Measurements from ENCODE around the gene IBTK.

IBTK gene

GRCh38 chr6:82270881-82271635, 23.5 kb upstream of the IBTK start:
- TF ChIP-seq, protein P1, sequence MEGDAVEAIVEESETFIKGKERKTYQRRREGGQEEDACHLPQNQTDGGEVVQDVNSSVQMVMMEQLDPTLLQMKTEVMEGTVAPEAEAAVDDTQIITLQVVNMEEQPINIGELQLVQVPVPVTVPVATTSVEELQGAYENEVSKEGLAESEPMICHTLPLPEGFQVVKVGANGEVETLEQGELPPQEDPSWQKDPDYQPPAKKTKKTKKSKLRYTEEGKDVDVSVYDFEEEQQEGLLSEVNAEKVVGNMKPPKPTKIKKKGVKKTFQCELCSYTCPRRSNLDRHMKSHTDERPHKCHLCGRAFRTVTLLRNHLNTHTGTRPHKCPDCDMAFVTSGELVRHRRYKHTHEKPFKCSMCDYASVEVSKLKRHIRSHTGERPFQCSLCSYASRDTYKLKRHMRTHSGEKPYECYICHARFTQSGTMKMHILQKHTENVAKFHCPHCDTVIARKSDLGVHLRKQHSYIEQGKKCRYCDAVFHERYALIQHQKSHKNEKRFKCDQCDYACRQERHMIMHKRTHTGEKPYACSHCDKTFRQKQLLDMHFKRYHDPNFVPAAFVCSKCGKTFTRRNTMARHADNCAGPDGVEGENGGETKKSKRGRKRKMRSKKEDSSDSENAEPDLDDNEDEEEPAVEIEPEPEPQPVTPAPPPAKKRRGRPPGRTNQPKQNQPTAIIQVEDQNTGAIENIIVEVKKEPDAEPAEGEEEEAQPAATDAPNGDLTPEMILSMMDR (IDR thresholded peaks at IDR 0.05; ENCODE audit: low read depth, low read length, missing control alignments), result peak; percentile 39
- DNase-seq (ENCODE audit: low read depth), result no peak
- in situ Hi-C loops (cut with HindIII; ENCODE audit: low sequenced_read_pairs), result no loop called here
- no peak overlapping the region for H3K4me3 ChIP-seq (ENCODE audit: low read depth, low read length)

- in situ Hi-C loops (cut with HindIII; ENCODE audit: low sequenced_read_pairs), result no loop called here
- TF ChIP-seq, protein P1 (IDR thresholded peaks at IDR 0.05; ENCODE audit: low read depth, low read length, missing control alignments), result no peak
- DNase-seq (ENCODE audit: low read depth), result no peak
- H3K4me3 ChIP-seq (ENCODE audit: low read depth, low read length), result no peak overlapping the region
Measured at GRCh38 chr6:82268301-82268846, 20.8 kb upstream of the IBTK start.

- TF ChIP-seq, protein P1 (IDR thresholded peaks at IDR 0.05; ENCODE audit: low read depth, low read length, missing control alignments), result no peak
- DNase-seq (ENCODE audit: low read depth), result no peak
- no peak overlapping the region for H3K4me3 ChIP-seq (ENCODE audit: low read depth, low read length)
- in situ Hi-C loops (cut with HindIII; ENCODE audit: low sequenced_read_pairs), result no loop called here
Measured at GRCh38 chr6:82264824-82265223, 17.3 kb upstream of the IBTK start.

GRCh38 chr6:82264321-82264720, 16.8 kb upstream of the IBTK start:
- in situ Hi-C loops (cut with HindIII; ENCODE audit: low sequenced_read_pairs), result no loop called here
- H3K4me3 ChIP-seq (ENCODE audit: low read depth, low read length), result no peak overlapping the region
- no peak for DNase-seq (ENCODE audit: low read depth)
- TF ChIP-seq, protein P1 (IDR thresholded peaks at IDR 0.05; ENCODE audit: low read depth, low read length, missing control alignments), result no peak

GRCh38 chr6:82263916-82264315, 16.4 kb upstream of the IBTK start:
- in situ Hi-C loops (cut with HindIII; ENCODE audit: low sequenced_read_pairs), result no loop called here
- TF ChIP-seq, protein P1 (IDR thresholded peaks at IDR 0.05; ENCODE audit: low read depth, low read length, missing control alignments), result no peak
- DNase-seq (ENCODE audit: low read depth), result no peak
- no peak overlapping the region for H3K4me3 ChIP-seq (ENCODE audit: low read depth, low read length)

- TF ChIP-seq, protein P1 (IDR thresholded peaks at IDR 0.05; ENCODE audit: low read depth, low read length, missing control alignments), result no peak
- DNase-seq (ENCODE audit: low read depth), result no peak
- no peak overlapping the region for H3K4me3 ChIP-seq (ENCODE audit: low read depth, low read length)
- in situ Hi-C loops (cut with HindIII; ENCODE audit: low sequenced_read_pairs), result no loop called here
Measured at GRCh38 chr6:82260997-82261732, 13.6 kb upstream of the IBTK start.
